Ovary (tissue), 9 donors: ENCODE data around the gene GDAP2. TPM values are rescaled to one million over a fixed set of nuclear protein-coding genes. Genes with fewer than 3 reads are reported as not detected.

Source experiments
- DNase-seq, 5 donors: peaks; one replicate each; pipeline ENCODE4 v3.0.0-alpha.2; 2019 to 2020
- H3K27ac ChIP-seq, 2 donors: fragments of 200-600 bp; one replicate each; pipeline versions ENCODE4 v1.5.1 to v1.8.0; 2019 to 2022
- H3K27me3 ChIP-seq: fragments of 200-600 bp; one replicate; pipeline ENCODE4 v1.8.0; 2022
- H3K36me3 ChIP-seq: fragments of 200-600 bp; sonication (generic); one replicate; pipeline ENCODE4 v1.5.1; 2019
- H3K4me1 ChIP-seq: one replicate; pipeline ENCODE4 v1.8.1; 2013; ENCODE audit warnings: mild to moderate bottlenecking, moderate library complexity; ENCODE audit not compliant: insufficient read depth
- H3K4me3 ChIP-seq: fragments of 200-600 bp; sonication (generic); one replicate; pipeline ENCODE4 v1.5.1; 2017
- H3K9me3 ChIP-seq, 2 donors: fragments of 200-600 bp in 1 of 2; sonication (generic) in 1 of 2; one replicate each; pipeline versions ENCODE4 v1.5.1 to v1.8.1; 2013 to 2019; ENCODE audit warnings: mild to moderate bottlenecking in 1 of 2, moderate library complexity in 1 of 2
- CTCF ChIP-seq, 3 donors: fragments of 450-650 bp in 2 of 3; fragments of 200-600 bp in 1 of 3; IDR thresholded peaks; one replicate each; pipeline versions ENCODE4 v1.5.1 to v1.8.0; 2016 to 2022; ENCODE audit warnings: antibody characterized with exemption in 3 of 3, mild to moderate bottlenecking in 1 of 3
- EP300 ChIP-seq: sonication (generic); formaldehyde crosslinking; IDR thresholded peaks from one replicate; pipeline ENCODE4 v1.6.1; 2017; ENCODE audit warnings: antibody characterized with exemption
- POLR2A ChIP-seq: fragments of 450-650 bp; IDR thresholded peaks from one replicate; pipeline ENCODE4 v1.6.1; 2017; ENCODE audit warnings: antibody characterized with exemption, mild to moderate bottlenecking, moderate library complexity
- WGBS, 3 donors: extraction: QIAGEN DNeasy Blood & Tissue Kit in 1 of 3; methylation state at CpG; one replicate each; pipeline versions ENCODE4 v1.1.5 to v1.1.7; 2013 to 2017; 5-methylcytosine and 5-hydroxymethylcytosine counted together
- intact Hi-C, 4 donors: fragments of 100-400 bp; cut with DNase I; formaldehyde crosslinking; loops; one replicate each; pipeline versions ENCODE4 v1.11.0 to v1.15.1; 2022 to 2023
- polyA plus RNA-seq, 2 donors: library from polyadenylated mRNA; stranded (reverse); fragments of 200-250 nt in 1 of 2; fragments of 350-450 nt in 1 of 2; fragmentation: Illumina TruSeq in 1 of 2; extraction: RNeasy Lipid Tissue Mini Kit (QIAGEN cat#74804) in 1 of 2; gene quantifications; one replicate each; pipeline ENCODE4 v1.2.3, GENCODE V29; 2013 to 2014
- total RNA-seq, 7 donors: library from RNA; depleted of rRNA in 2 of 7; stranded (reverse); fragments of >200 nt in 2 of 7; fragmentation: NEBNext Ultra II Directional in 3 of 7; extraction: Animal tissue kit (Norgen Biotek cat#: 25700) in 3 of 7; gene quantifications; one replicate each; pipeline versions ENCODE4 v1.1.0 to v1.2.4, GENCODE V29; 2016 to 2023
- donor health status: DM: no; HTN: no; CAD: no; lungs with moderate emphysema.
- donor health status: DM: no; HTN: no; CAD: no.
- donor health status: Bipolar disorder and iron deficiency.
- donor health status: DM: yes; HTN: yes; CAD: no.
- donor health status: DM: no; HTN: no; CAD: no.
- donor health status: DM: yes; HTN: yes; CAD: no.

GDAP2 gene
- total and polyA plus RNA-seq, 9 donors = 2.4 to 29.8 (median 20.8) TPM

DNA sequence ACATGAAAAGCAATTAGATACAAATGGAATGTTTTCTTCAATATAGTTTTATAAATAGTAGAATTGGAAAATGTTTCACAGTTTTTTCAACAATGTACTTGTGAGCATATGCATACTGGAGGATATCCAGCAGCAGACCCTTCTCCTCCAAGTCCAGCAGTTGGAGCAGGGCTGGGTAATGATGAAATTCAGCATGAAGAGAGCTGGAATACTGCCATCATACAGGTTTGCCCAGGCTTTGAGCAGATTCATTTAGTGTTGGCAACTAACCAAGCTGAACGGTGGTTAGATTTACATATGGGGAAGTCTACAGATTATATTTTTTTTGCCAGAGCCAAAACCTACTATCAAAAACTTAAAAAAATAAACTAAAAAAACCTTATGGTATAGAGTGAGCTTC lies 38.5 kb upstream of the GDAP2 start:
- no peak for DNase-seq
- TF ChIP-seq CTCF (IDR thresholded peaks at IDR 0.05) (no peak), EP300 (no peak), POLR2A (no peak)
- no peaks in the 10 kb centered on the region for H3K9me3 ChIP-seq
- no peaks in the 10 kb centered on the region for H3K4me1 ChIP-seq
- no peak overlapping the region for H3K27ac ChIP-seq
- no peak overlapping the region for H3K4me3 ChIP-seq
- H3K27me3 ChIP-seq = no peaks in the 10 kb centered on the region
- WGBS, 3 donors = 3 to 8% (median 6%) methylated on average over 1 of the region's 1 CpG
- no peaks in the 10 kb centered on the region for H3K36me3 ChIP-seq
- intact Hi-C loops = no loop called here

DNA sequence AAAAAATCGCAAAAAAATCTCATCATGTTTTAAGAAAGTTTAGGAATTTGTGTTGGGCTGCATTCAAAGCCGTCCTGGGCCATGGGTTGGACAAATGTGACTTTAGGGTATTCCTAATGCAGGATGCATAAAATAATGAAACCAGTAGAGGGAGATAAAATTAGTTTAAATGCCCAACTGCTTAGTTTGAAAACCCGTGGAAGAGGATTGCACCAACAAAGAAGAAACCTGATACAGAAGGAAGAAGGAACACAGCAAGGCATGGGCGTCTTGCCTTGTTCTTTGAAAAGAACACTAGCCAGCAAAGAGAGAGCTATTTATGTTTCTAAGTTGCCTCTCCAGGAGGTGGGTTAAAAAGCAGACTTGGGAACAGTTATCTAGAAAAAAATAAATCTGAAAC lies 38.1 kb upstream of the GDAP2 start:
- H3K36me3 ChIP-seq = no peaks in the 10 kb centered on the region
- 25 to 36% (median 25%) methylated on average over 4 of the region's 4 CpGs for WGBS, 3 donors
- DNase-seq = no peak
- intact Hi-C loops = no loop called here
- no peaks in the 10 kb centered on the region for H3K4me1 ChIP-seq
- H3K27me3 ChIP-seq = no peaks in the 10 kb centered on the region
- H3K4me3 ChIP-seq = no peak overlapping the region
- no peak overlapping the region for H3K27ac ChIP-seq
- H3K9me3 ChIP-seq = no peaks in the 10 kb centered on the region
- TF ChIP-seq CTCF (IDR thresholded peaks at IDR 0.05) (no peak), EP300 (no peak), POLR2A (no peak)

GRCh38 chr1:117964290-117965038 lies 35.0 kb upstream of the GDAP2 start:
- no peaks in the 10 kb centered on the region for H3K36me3 ChIP-seq
- H3K9me3 ChIP-seq = no peaks in the 10 kb centered on the region
- no peak overlapping the region for H3K4me3 ChIP-seq
- H3K4me1 ChIP-seq = no peaks in the 10 kb centered on the region
- H3K27ac ChIP-seq = no peak overlapping the region
- 64 to 74% (median 64%) methylated on average over 3 of the region's 3 CpGs for WGBS, 3 donors
- intact Hi-C loops = no loop called here
- TF ChIP-seq CTCF (IDR thresholded peaks at IDR 0.05) (no peak), EP300 (no peak), POLR2A (no peak)
- DNase-seq = no peak
- no peaks in the 10 kb centered on the region for H3K27me3 ChIP-seq

DNA sequence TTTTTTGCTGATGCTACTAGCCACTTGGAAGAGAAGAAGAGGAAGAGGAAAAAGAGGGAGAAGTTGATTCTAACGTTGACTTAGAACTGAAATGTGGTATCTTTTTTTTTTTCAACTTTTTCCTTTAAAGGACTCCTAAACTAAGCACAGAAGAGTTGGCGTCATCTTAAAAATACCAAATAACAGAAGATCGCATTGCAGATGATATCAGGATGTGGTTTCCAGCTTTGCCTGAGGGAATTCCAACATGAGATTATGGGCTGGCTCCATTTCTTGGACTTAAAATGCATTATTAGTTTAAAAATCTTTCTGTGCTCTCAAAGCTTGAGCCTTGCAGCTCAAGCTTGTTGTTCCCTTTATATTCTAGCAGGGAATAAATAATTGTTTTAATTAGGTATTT lies 29.9 kb upstream of the GDAP2 start:
- Histone ChIP-seq H3K27me3 (no peaks in the 10 kb centered on the region), H3K4me1 (no peaks in the 10 kb centered on the region), H3K4me3 (no peak overlapping the region), H3K36me3 (no peaks in the 10 kb centered on the region), H3K9me3 (no peaks in the 10 kb centered on the region), H3K27ac (no peak overlapping the region)
- DNase-seq = no peak
- intact Hi-C loops = no loop called here
- WGBS, 3 donors = 62 to 67% (median 66%) methylated on average over 3 of the region's 3 CpGs
- no peak for TF ChIP-seq POLR2A
- TF ChIP-seq CTCF (IDR thresholded peaks at IDR 0.05) = no peak
- TF ChIP-seq EP300 = no peak
